ENCODE data around the gene LMBRD2.

Gene LMBRD2

GRCh38 chr5:36058776-36059175, 92.9 kb downstream of the LMBRD2 start:
- no peak overlapping the region for H3K4me3 ChIP-seq (ENCODE audit: low read length)
- TF ChIP-seq ZNF274 (IDR thresholded peaks at IDR 0.05; ENCODE audit: low read depth, low read length) = no peak

- no peak for TF ChIP-seq ZNF274 (IDR thresholded peaks at IDR 0.05; ENCODE audit: low read depth, low read length)
- no peak overlapping the region for H3K4me3 ChIP-seq (ENCODE audit: low read length)
Observed at GRCh38 chr5:36057386-36057785, 94.3 kb downstream of the LMBRD2 start.

GRCh38 chr5:36056422-36056821, 95.3 kb downstream of the LMBRD2 start:
- H3K4me3 ChIP-seq (ENCODE audit: low read length) = no peak overlapping the region
- TF ChIP-seq ZNF274 (IDR thresholded peaks at IDR 0.05; ENCODE audit: low read depth, low read length) = no peak

- TF ChIP-seq ZNF274 (IDR thresholded peaks at IDR 0.05; ENCODE audit: low read depth, low read length) = no peak
- H3K4me3 ChIP-seq (ENCODE audit: low read length) = no peak overlapping the region
Observed at GRCh38 chr5:36055984-36056383, 95.7 kb downstream of the LMBRD2 start.

GRCh38 chr5:36054647-36055046, 97.0 kb downstream of the LMBRD2 start:
- H3K4me3 ChIP-seq (ENCODE audit: low read length) = no peak overlapping the region
- no peak for TF ChIP-seq ZNF274 (IDR thresholded peaks at IDR 0.05; ENCODE audit: low read depth, low read length)

- H3K4me3 ChIP-seq (ENCODE audit: low read length) = no peak overlapping the region
- no peak for TF ChIP-seq ZNF274 (IDR thresholded peaks at IDR 0.05; ENCODE audit: low read depth, low read length)
Observed at GRCh38 chr5:36052538-36052937, 99.1 kb downstream of the LMBRD2 start.

GRCh38 chr5:36049949-36050348, 101.7 kb downstream of the LMBRD2 start:
- TF ChIP-seq ZNF274 (IDR thresholded peaks at IDR 0.05; ENCODE audit: low read depth, low read length) = no peak
- H3K4me3 ChIP-seq (ENCODE audit: low read length) = no peak overlapping the region
